ENCODE results near the gene LTBR. TPM values are rescaled to one million over a fixed set of nuclear protein-coding genes. Genes with fewer than 3 reads are reported as not detected.

Gene LTBR
- total and polyA plus RNA-seq, 10 of the 15 experiments (the other 5 are each of a cell fraction or from before 2014, with no cell fraction given) = 0.24 to 0.44 TPM; not detected in 8

DNA sequence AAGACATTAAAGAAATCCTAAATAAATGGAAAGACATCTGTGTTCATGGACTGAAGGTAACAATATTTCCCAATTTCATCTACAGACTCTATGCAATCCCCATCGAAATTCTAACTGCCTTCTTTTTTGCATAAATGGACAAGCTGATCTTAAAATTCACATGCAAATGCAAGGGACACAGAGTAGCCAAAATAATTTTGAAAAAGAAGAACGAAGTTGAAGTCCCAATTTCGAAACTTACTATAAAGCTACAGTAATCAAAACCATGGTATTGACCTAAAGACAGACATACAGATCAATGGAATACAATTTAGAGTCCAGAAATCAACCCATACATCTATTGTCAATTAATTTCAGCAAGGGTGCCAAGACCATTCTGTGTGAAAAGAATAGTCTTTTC is 44.4 kb downstream of the LTBR start:
- H3K79me2 ChIP-seq (ENCODE audit: control insufficient read depth, insufficient read depth, low read length) = peaks cover 3% of the 10 kb centered on the region
- peak overlapping the region; percentile 19 for H2AFZ ChIP-seq (ENCODE audit: control insufficient read depth, low read depth, low read length)
- in situ Hi-C loops (cut with MboI) (loop anchor here (5.0 kb wide), 2 partner anchors 34 to 104 kb away; partner anchors contain the start of gene GAPDH), intact Hi-C loops (cut with micrococcal nuclease; ENCODE audit: unreplicated experiment) (no loop called here)
- H3K36me3 ChIP-seq (ENCODE audit: control insufficient read depth in 2 of 2, insufficient read depth in 2 of 2, low read length in 1 of 2) = no peaks in the 10 kb centered on the region
- no peaks in the 10 kb centered on the region for H3K9me3 ChIP-seq (replicated peaks; ENCODE audit: control insufficient read depth, insufficient read depth, low read length)
- H3K27me3 ChIP-seq (replicated peaks in 1 of 2; ENCODE audit: control insufficient read depth in 2 of 2, insufficient read depth in 2 of 2, low read length in 1 of 2) = no peaks in the 10 kb centered on the region; a peak in 1 of 4 replicates
- H3K9ac ChIP-seq (ENCODE audit: control insufficient read depth, insufficient read depth, low read length) = peak overlapping the region; percentile 71
- peak overlapping the region; percentile 95 for H3K27ac ChIP-seq (ENCODE audit: control insufficient read depth, insufficient read depth)
- H3K4me2 ChIP-seq (ENCODE audit: control insufficient read depth, insufficient read depth) = peak overlapping the region; percentile 82
- BruUV-seq (replicated peaks) = no TSS peak
- FAIRE-seq (no peak), ATAC-seq (no peak), DNase-seq (ENCODE audit: low read depth, low spot score) (no peak)
- ChIA-PET RAD21 (ENCODE audit: unreplicated experiment) (interaction anchor here (1.3 to 7.6 kb wide), 8 partner anchors 10 to 110 kb away, joined by 4 to 151 read pairs (median 61); partner anchors contain the start of genes CD27 and TAPBPL), CTCF (interaction anchor here (0.9 to 8.1 kb wide), 9 partner anchors 13 to 130 kb away, joined by 3 to 240 read pairs (median 5); partner anchors contain the start of genes CD27 and VAMP1), POLR2A (interaction anchor here (1.0 to 7.3 kb wide), 8 partner anchors 14 to 92 kb away, joined by 3 to 134 read pairs (median 10); partner anchors contain the start of genes CD27, TAPBPL and VAMP1), SMC1A (ENCODE audit: uncharacterized antibody, unreplicated experiment) (interaction anchor here (1.3 to 8.1 kb wide), 8 partner anchors 15 to 89 kb away, joined by 4 to 211 read pairs (median 28); partner anchors contain the start of genes CD27, MRPL51, TAPBPL and VAMP1)
- peak overlapping the region; percentile 45 for H3K4me3 ChIP-seq
- no peak for TF ChIP-seq MTA2 (IDR thresholded peaks at IDR 0.05; ENCODE audit: low read depth)
- no peak for TF ChIP-seq KDM1A (IDR thresholded peaks at IDR 0.05; ENCODE audit: borderline replicate concordance)
- no peak for TF ChIP-seq NRF1 (conservative IDR thresholded peaks at IDR 0.05; ENCODE audit: low read depth, low read length)
- TF ChIP-seq IRF4 (IDR thresholded peaks at IDR 0.05; ENCODE audit: low read depth, low read length) = no peak
- no peak for TF ChIP-seq ASH2L (IDR thresholded peaks at IDR 0.05; ENCODE audit: borderline replicate concordance, low read depth)
- TF ChIP-seq, protein P1, sequence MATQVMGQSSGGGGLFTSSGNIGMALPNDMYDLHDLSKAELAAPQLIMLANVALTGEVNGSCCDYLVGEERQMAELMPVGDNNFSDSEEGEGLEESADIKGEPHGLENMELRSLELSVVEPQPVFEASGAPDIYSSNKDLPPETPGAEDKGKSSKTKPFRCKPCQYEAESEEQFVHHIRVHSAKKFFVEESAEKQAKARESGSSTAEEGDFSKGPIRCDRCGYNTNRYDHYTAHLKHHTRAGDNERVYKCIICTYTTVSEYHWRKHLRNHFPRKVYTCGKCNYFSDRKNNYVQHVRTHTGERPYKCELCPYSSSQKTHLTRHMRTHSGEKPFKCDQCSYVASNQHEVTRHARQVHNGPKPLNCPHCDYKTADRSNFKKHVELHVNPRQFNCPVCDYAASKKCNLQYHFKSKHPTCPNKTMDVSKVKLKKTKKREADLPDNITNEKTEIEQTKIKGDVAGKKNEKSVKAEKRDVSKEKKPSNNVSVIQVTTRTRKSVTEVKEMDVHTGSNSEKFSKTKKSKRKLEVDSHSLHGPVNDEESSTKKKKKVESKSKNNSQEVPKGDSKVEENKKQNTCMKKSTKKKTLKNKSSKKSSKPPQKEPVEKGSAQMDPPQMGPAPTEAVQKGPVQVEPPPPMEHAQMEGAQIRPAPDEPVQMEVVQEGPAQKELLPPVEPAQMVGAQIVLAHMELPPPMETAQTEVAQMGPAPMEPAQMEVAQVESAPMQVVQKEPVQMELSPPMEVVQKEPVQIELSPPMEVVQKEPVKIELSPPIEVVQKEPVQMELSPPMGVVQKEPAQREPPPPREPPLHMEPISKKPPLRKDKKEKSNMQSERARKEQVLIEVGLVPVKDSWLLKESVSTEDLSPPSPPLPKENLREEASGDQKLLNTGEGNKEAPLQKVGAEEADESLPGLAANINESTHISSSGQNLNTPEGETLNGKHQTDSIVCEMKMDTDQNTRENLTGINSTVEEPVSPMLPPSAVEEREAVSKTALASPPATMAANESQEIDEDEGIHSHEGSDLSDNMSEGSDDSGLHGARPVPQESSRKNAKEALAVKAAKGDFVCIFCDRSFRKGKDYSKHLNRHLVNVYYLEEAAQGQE (IDR thresholded peaks at IDR 0.05; ENCODE audit: low read depth, low read length) = no peak
- no peak for TF ChIP-seq ZNF217 (IDR thresholded peaks at IDR 0.05)
- TF ChIP-seq EED (IDR thresholded peaks at IDR 0.05; ENCODE audit: low read depth) = no peak
- TF ChIP-seq TCF7 (IDR thresholded peaks at IDR 0.05; ENCODE audit: borderline replicate concordance) = no peak
- no peaks in the 10 kb centered on the region for H4K20me1 ChIP-seq (ENCODE audit: control insufficient read depth, insufficient read depth)
- peaks cover 85% of the 10 kb centered on the region for H3K4me1 ChIP-seq (ENCODE audit: control insufficient read depth, insufficient read depth, low read length)
- WGBS (ENCODE audit: insufficient coverage, insufficient replicate concordance, low lambda C conversion rate, missing lambda C conversion rate) = 0% methylated on average over 3 of the region's 3 CpGs

Data from GM12878 (cell line).